Spleen (tissue), 11 donors: ENCODE measurements around the gene MBNL1. TPM values are rescaled to one million over a fixed set of nuclear protein-coding genes. Genes with fewer than 3 reads are reported as not detected.
"Not testable (repeated sequence)": the region's sequence is repeated elsewhere in the genome, so short reads cannot be mapped to it uniquely, and the experiment has no call there.

Experiments used
- DNase-seq: peaks from one replicate; pipeline ENCODE4 v3.0.0-alpha.2; 2020
- H3K27ac ChIP-seq, 8 donors: fragments of 200-600 bp; sonication (generic) in 7 of 8; 1 replicate in 4 of 8; 2 replicates in 4 of 8; pipeline versions ENCODE4 v1.5.0 to v1.8.0; 2016 to 2021; ENCODE audit warnings: inconsistent platforms in 4 of 8, mild to moderate bottlenecking in 4 of 8, moderate library complexity in 1 of 8
- H3K27me3 ChIP-seq, 7 donors: fragments of 200-600 bp; sonication (generic) in 6 of 7; replicated peaks in 1 of 7; 1 replicate in 4 of 7; 2 replicates in 3 of 7; pipeline versions ENCODE4 v1.5.0 to v1.8.0; 2016 to 2021; ENCODE audit warnings: inconsistent platforms in 3 of 7, mild to moderate bottlenecking in 1 of 7
- H3K36me3 ChIP-seq, 6 donors: fragments of 200-600 bp; sonication (generic) in 5 of 6; 1 replicate in 4 of 6; 2 replicates in 2 of 6; pipeline versions ENCODE4 v1.5.0 to v1.8.0; 2016 to 2021; ENCODE audit warnings: inconsistent platforms in 2 of 6
- H3K4me1 ChIP-seq, 6 donors: fragments of 200-600 bp; sonication (generic) in 5 of 6; 1 replicate in 3 of 6; 2 replicates in 3 of 6; pipeline versions ENCODE4 v1.5.0 to v1.8.0; 2016 to 2021; ENCODE audit warnings: inconsistent platforms in 3 of 6
- H3K4me3 ChIP-seq, 8 donors: fragments of 200-600 bp; sonication (generic) in 7 of 8; 1 replicate in 4 of 8; 2 replicates in 4 of 8; pipeline versions ENCODE4 v1.5.0 to v1.8.0; 2016 to 2021; ENCODE audit warnings: inconsistent platforms in 4 of 8, mild to moderate bottlenecking in 4 of 8, moderate library complexity in 2 of 8
- H3K9me3 ChIP-seq, 8 donors: fragments of 200-600 bp; sonication (generic) in 7 of 8; 1 replicate in 4 of 8; 2 replicates in 4 of 8; pipeline versions ENCODE4 v1.5.0 to v1.8.0; 2016 to 2021; ENCODE audit warnings: inconsistent platforms in 4 of 8
- CTCF ChIP-seq, 11 experiments: fragments of 200-600 bp in 7 of 11; fragments of 450-650 bp in 4 of 11; sonication (generic) in 4 of 11; IDR thresholded peaks in 8 of 11; conservative IDR thresholded peaks in 3 of 11; 1 replicate in 7 of 11; 2 replicates in 4 of 11; pipeline versions ENCODE4 v1.4.0 to v1.8.0; 2016 to 2021; ENCODE audit warnings: antibody characterized with exemption in 11 of 11, inconsistent platforms in 4 of 11, mild to moderate bottlenecking in 1 of 11
- POLR2A ChIP-seq, 3 donors: fragments of 450-650 bp; IDR thresholded peaks; one replicate each; pipeline ENCODE4 v1.5.1; 2017; ENCODE audit warnings: antibody characterized with exemption in 3 of 3, mild to moderate bottlenecking in 1 of 3
- POLR2AphosphoS5 ChIP-seq, 3 donors: sonication (generic); formaldehyde crosslinking; IDR thresholded peaks; one replicate each; pipeline ENCODE4 v1.5.1; 2017; ENCODE audit warnings: antibody characterized with exemption in 3 of 3
- WGBS, 5 donors: extraction: QIAGEN DNeasy Blood & Tissue Kit in 3 of 5; methylation state at CpG; one replicate each; pipeline versions ENCODE4 v1.1.5 to v1.1.7; 2013 to 2018; 5-methylcytosine and 5-hydroxymethylcytosine counted together
- intact Hi-C: fragments of 100-400 bp; cut with DNase I; formaldehyde crosslinking; loops from one replicate; pipeline ENCODE4 v1.15.0; 2023; ENCODE audit warnings: low total_unique reads
- polyA plus RNA-seq, 3 donors: library from polyadenylated mRNA; stranded (reverse); fragments of 200-250 nt; gene quantifications; one replicate each; pipeline ENCODE4 v1.2.1, GENCODE V29; 2013
- total RNA-seq, 7 donors: library from RNA; depleted of rRNA in 3 of 7; stranded (reverse); fragments of >200 nt in 3 of 7; fragmentation: NEBNext Ultra II Directional in 4 of 7; extraction: Animal tissue kit (Norgen Biotek cat#: 25700) in 4 of 7; gene quantifications; one replicate each; pipeline versions ENCODE4 v1.1.0 to v1.2.1, GENCODE V29; 2016 to 2021
- donor health status: healthy with polysubstance abuse.
- donor health status: DM: no; HTN: no; CAD: no; lungs with moderate emphysema.
- donor health status: DM: no; HTN: no; CAD: no.
- donor health status: Bipolar disorder and iron deficiency.
- donor health status: healthy.
- donor health status: DM: no; HTN: no; CAD: no.
- donor health status: DM: yes; HTN: yes; CAD: no.

Gene MBNL1
- total and polyA plus RNA-seq, 10 donors, result 64.7 to 491 (median 296) TPM

- intact Hi-C loops, result no loop called here
- Histone ChIP-seq H3K36me3 (peaks cover 0 to 48% (median 10%) of the 10 kb centered on the region in 6 donors), H3K27me3 (no peaks in the 10 kb centered on the region), H3K4me3 (no peak overlapping the region), H3K4me1 (peaks cover 40 to 99% (median 62%) of the 10 kb centered on the region in 6 donors), H3K9me3 (peaks cover 0 to 17% (median 12%) of the 10 kb centered on the region in 8 donors), H3K27ac (no peak overlapping the region)
- DNase-seq, result no peak
- TF ChIP-seq CTCF (IDR thresholded peaks at IDR 0.05 in 8 of 11, conservative IDR thresholded peaks at IDR 0.05 in 3 of 11) (no peak), POLR2A (IDR thresholded peaks at IDR 0.05) (no peak), POLR2AphosphoS5 (IDR thresholded peaks at IDR 0.05) (no peak)
- WGBS, 5 donors, result 91 to 93% (median 92%) methylated on average over 6 of the region's 6 CpGs
These were observed 170.0 kb downstream of the MBNL1 start for GRCh38 chr3:152438706-152439105.

- Histone ChIP-seq H3K4me1 (peaks cover 42 to 99% (median 75%) of the 10 kb centered on the region in 6 donors), H3K36me3 (peaks cover 0 to 37% (median 3%) of the 10 kb centered on the region in 6 donors)
- H3K27me3 ChIP-seq, H3K9me3 ChIP-seq, H3K4me3 ChIP-seq, H3K27ac ChIP-seq, DNase-seq: not testable (repeated sequence)
- intact Hi-C loops, result loop anchor here (5.0 kb wide), 1 partner anchor 258 kb away; no protein-coding TSS in a partner anchor
- WGBS, 5 donors, result 90 to 97% (median 93%) methylated on average over 5 of the region's 5 CpGs
These were observed 171.5 kb downstream of the MBNL1 start for GRCh38 chr3:152440243-152440642.

GRCh38 chr3:152443212-152444023 is 174.7 kb downstream of the MBNL1 start:
- H3K36me3 ChIP-seq, result peaks cover 0 to 53% (median 25%) of the 10 kb centered on the region in 6 donors
- WGBS, 5 donors, result 46 to 56% (median 47%) methylated on average over 3 of the region's 3 CpGs
- H3K27me3 ChIP-seq, result no peaks in the 10 kb centered on the region
- TF ChIP-seq POLR2AphosphoS5 (IDR thresholded peaks at IDR 0.05), result no peak
- no peak for TF ChIP-seq POLR2A (IDR thresholded peaks at IDR 0.05)
- no peak for TF ChIP-seq CTCF (IDR thresholded peaks at IDR 0.05 in 8 of 11, conservative IDR thresholded peaks at IDR 0.05 in 3 of 11)
- H3K4me1 ChIP-seq, result peaks cover 23 to 99% (median 63%) of the 10 kb centered on the region in 6 donors
- H3K27ac ChIP-seq, result peak overlapping the region in 4 of 8 donors; percentile 10 to 63 (median 53)
- intact Hi-C loops, result loop anchor here (5.0 kb wide), 1 partner anchor 261 kb away; no protein-coding TSS in a partner anchor
- H3K4me3 ChIP-seq, result no peak overlapping the region
- H3K9me3 ChIP-seq, result no peaks in the 10 kb centered on the region
- no peak for DNase-seq

GRCh38 chr3:152444029-152444641 is 175.4 kb downstream of the MBNL1 start:
- DNase-seq, result no peak
- Histone ChIP-seq H3K27me3 (no peaks in the 10 kb centered on the region), H3K9me3 (no peaks in the 10 kb centered on the region), H3K4me3 (no peak overlapping the region), H3K36me3 (peaks cover 0 to 57% (median 27%) of the 10 kb centered on the region in 6 donors), H3K27ac (peak overlapping the region in 4 of 8 donors; percentile 10 to 63 (median 53)), H3K4me1 (peaks cover 23 to 100% (median 58%) of the 10 kb centered on the region in 6 donors)
- 36 to 56% (median 41%) methylated on average over 8 of the region's 8 CpGs for WGBS, 5 donors
- peak; percentile 47 to 82 (median 72) for TF ChIP-seq CTCF (IDR thresholded peaks at IDR 0.05 in 8 of 11, conservative IDR thresholded peaks at IDR 0.05 in 3 of 11)
- TF ChIP-seq POLR2A (IDR thresholded peaks at IDR 0.05), result no peak
- intact Hi-C loops, result loop anchor here (5.0 kb wide), 1 partner anchor 262 kb away; no protein-coding TSS in a partner anchor
